ENCODE measurements around the gene TMEM88.

TMEM88 gene

DNA sequence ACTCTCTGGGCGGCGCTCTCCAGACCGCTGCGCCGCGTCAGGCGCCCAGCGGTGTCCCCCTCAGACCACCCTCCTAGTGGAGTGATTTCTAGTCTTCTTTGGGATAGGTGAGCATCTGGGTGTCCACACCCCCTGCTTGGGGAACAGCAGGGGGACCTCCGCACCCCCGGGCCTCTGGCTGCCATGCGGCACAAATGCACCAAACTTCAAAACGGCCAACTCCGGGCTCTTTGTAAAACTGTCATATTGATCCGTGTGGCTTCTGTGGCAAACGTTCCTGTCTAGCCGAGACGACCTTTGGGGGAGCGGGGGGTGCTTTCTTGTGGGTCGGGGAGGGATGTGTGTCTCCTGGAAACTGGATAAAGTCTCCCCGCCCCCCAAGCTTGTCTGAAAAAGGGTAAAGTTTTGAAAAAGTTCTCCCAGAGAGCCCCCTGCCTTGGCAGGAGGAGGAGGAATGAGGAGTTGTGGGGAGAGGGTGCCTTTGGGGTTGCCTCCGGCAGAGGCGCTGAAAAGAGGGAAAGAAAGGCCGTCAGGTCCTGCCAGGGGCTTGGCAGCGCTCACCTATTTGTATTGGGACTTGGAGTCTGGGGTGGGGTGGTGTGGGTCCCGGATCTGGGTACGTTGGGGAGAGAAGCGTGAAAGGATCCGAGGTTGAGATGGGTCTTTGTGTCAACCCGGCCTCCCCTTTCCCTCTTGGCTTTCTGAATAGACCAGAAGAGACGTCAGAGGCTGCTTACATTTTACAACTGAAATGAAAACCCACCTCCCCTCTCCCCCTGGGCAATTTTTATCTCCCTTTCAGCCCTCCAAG lies 31.6 kb downstream of the TMEM88 start:
- DNase-seq = peak; percentile 70

GRCh38 chr17:7887038-7887481 lies 32.2 kb downstream of the TMEM88 start:
- DNase-seq = no peak

DNA sequence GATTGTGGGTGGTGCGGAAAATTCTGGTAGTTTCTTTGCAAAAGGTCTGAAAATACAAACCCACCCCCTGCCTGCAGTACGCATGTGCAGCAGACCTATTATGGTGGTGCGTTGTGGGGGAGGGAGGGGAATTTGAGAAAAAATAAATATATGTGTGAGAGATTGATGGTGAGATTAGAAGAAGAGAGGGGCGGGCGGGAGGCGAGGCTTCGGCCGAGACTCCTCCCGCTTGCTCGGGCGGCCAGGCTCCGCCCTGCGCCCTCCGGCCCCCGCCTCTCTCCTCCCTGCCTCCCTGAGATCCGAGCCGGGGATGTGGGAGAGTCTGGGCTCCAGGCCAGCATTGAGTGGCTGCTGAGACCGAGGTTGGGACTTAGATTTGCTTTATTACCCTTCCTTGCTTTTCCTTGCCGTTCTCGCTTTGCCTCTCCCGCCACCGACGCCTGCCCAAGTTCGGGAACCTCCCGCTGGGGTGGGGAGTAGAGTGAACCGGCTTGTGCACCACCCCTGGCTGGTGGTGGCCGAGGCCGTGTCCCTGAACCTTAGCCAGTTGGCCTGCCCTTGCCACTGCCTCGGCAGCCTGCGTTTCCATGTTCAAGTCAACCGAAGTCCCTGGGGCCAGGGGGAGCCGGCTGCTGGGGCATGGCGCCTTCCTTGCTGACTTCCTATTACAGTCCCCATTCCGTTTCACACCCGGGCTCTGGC lies 32.8 kb downstream of the TMEM88 start:
- peak; percentile 98 for DNase-seq

GRCh38 chr17:7888184-7888920 lies 33.5 kb downstream of the TMEM88 start, which contains the start of gene CHD3:
Gene CHD3, plus strand, starts transcription at chr17:7888789. Its CDS starts 212 bp downstream, at chr17:7889001.
- peak; percentile 59 for DNase-seq

- peak; percentile 95 for DNase-seq
These were observed 34.5 kb downstream of the TMEM88 start for GRCh38 chr17:7889166-7889955.

GRCh38 chr17:7893187-7893880 lies 38.5 kb downstream of the TMEM88 start:
- no peak for DNase-seq

DNA sequence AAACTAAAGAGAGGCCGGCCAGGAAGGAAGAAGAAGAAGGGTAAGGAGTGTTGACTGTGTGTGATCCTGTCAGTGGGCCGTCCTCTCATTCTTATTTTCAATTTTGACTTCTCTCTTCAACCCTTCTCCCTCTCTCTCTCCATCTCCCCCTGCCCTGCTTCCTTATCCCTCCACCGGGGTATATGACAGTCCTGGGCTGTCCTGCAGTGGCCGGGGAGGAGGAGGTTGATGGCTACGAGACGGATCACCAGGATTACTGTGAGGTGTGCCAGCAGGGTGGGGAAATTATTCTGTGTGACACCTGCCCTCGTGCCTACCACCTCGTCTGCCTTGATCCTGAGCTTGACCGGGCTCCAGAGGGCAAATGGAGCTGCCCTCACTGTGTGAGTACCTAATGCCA lies 39.4 kb downstream of the TMEM88 start:
- no peak for DNase-seq

GRCh38 chr17:7894866-7895265 lies 40.0 kb downstream of the TMEM88 start:
- DNase-seq = no peak

DNA sequence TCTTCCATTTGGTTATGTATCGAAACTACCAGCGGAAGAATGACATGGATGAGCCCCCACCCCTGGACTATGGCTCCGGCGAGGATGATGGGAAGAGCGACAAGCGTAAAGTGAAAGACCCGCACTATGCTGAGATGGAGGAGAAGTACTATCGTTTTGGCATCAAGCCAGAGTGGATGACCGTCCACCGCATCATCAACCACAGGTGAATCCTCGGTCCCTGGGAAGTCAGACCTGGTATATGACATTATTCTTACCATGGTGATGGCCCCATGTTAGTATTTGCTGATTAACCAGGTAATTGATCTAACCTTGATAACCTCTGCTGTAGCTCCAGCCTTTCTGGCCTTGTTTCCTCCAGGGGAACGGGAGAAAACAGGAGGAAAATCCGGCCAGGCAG lies 42.2 kb downstream of the TMEM88 start:
- DNase-seq = no peak

GRCh38 chr17:7897773-7898172 lies 42.9 kb downstream of the TMEM88 start:
- DNase-seq = no peak

DNA sequence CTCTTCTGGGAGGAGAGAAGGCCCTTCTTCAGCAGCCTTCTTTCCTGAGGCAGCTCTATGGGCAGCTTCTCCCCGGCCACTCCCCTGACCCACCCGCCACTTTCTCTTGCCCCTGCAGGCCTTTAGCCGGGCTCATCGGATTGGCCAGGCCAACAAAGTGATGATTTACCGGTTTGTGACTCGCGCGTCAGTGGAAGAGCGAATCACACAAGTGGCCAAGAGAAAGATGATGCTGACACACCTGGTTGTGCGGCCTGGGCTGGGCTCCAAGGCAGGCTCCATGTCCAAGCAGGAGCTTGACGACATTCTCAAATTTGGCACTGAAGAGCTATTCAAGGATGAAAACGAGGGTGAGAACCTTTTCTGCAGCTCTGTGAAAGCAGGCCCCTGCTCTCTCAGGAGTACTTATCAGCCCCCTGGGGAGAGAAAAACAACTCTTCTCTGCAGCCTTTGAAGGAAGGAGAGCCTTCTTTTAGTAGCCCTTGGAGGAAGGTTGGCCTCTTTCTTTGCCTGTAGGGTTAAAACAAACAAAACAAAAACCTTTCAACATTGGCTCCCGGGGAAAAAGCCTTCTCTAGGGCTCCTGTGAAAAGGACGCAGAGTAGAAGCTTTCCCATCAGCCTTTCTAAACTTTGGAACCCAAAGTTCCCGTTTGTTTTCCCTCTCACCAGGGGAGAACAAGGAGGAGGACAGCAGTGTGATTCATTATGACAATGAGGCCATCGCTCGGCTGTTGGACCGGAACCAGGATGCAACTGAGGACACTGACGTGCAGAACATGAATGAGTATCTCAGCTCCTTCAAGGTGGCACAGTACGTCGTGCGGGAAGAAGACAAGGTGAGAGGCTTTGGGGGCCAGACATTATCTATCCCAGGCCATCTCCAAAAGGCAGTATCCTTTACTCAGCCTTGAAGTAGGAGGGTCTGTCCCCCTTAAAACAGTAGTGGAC lies 48.6 kb downstream of the TMEM88 start:
- no peak for DNase-seq
